Mammary epithelial cell (primary cell): ENCODE results near the gene NOC4L.

Experiments
- CTCF ChIP-seq, 2 donors: IDR thresholded peaks in 1 of 2; conservative IDR thresholded peaks in 1 of 2; 2 replicates each; pipeline ENCODE4 v1.5.1; 2011 to 2012; ENCODE audit warnings: inconsistent platforms in 2 of 2, low read length in 2 of 2, mild to moderate bottlenecking in 2 of 2, control low read depth in 1 of 2, low read depth in 1 of 2; ENCODE audit not compliant: insufficient read depth in 1 of 2; ENCODE audit errors: extremely low read depth in 1 of 2
- EZH2 ChIP-seq: IDR thresholded peaks from 2 replicates; pipeline ENCODE4 v1.6.1; 2012; ENCODE audit warnings: low read length, inconsistent platforms, borderline replicate concordance

- no peak for TF ChIP-seq CTCF (conservative IDR thresholded peaks at IDR 0.05 in 1 of 2, IDR thresholded peaks at IDR 0.05 in 1 of 2; ENCODE audit: extremely low read depth in 1 of 2, insufficient read depth in 1 of 2, low read depth in 1 of 2, low read length in 2 of 2)
- no peak for TF ChIP-seq EZH2
Measured at GRCh38 chr12:132181570-132182200, 37.4 kb downstream of the NOC4L start.
